SW 1271 (cell line): Measurements from ENCODE around the gene TBL3.

Experiments used
- DNase-seq, 2 experiments: peaks; one replicate each; lab custom pipeline; 2025; lab: John Stamatoyannopoulos, UW

TBL3 gene

DNA sequence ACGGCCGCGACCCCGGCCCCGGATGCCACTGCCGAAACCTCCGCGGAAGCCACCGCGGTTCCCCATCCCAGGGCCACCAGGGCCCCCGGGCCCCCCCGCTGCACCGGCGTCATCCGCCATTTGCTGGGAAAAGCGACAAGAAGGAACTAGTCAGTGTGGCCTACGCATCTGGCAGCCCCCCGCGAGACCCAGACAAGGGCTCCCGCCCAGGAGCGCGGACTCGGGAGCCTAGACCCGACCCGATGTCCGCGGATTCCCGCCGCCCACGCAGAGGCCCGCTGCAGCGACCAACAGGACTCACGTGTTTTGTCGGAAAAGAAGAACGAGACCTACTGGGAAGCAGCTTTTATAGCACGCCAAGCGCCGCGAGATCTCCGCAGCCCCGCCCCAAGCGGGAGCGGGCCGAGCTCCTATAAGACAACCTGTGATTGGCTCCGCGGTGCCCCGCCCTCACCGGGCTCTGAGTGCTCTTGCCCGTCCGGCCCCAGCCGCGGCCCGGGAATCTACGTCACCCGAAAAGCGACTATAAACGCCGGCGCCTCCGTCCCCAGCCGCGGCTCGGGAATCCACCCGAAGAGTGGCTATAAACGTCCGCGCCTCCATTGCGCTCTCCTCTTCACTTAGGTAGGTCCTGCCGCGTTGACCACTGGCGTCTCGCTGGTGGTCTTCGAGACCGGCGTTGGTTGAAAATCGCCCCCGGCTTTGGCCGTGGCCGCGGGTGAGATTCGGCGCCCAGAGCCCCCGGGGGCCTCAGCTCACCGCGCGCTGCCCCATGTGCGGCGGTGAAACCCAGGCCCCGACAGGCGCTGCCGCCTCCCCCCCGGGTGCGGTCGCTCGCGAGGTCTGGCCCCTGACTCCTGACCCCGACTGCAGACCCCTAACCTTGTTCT lies 7.1 kb upstream of the TBL3 start, which contains the start of gene RPS2:
Gene RPS2 (minus strand): TSS at position 321 of the 890 bp plus-strand sequence. CDS start 201 bp downstream, at position 120.
- DNase-seq: peak; percentile 85 to 94

DNA sequence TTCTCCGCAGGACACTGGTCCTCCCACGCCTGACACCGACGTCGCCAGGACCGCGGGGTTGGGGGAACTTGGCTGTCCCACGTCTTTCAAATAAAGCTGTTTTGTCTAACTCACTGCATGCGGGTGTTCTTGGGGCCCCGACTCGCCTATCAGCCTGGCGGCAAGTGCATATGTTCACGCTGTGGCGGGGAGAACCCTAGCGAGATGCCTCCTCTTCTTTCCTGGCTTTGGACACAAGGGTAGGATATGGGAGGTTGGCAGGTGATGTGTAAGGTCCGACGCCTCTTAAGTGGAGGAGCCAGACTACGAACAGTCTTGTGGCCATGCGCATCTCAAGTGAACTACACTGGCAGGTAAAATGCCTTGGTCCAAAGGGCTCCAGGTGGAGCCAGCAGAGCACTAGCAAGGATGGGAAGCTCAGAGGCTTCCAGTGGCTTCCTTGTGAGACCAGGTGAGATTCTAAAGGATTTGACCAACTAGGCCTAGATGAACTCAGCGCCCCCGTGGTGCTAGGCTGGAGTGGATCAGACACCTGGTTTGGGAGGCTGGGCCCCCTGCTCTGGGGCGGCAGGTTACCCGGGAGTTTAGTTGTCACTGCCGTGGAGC lies 6.4 kb upstream of the TBL3 start:
- no peak for DNase-seq

DNA sequence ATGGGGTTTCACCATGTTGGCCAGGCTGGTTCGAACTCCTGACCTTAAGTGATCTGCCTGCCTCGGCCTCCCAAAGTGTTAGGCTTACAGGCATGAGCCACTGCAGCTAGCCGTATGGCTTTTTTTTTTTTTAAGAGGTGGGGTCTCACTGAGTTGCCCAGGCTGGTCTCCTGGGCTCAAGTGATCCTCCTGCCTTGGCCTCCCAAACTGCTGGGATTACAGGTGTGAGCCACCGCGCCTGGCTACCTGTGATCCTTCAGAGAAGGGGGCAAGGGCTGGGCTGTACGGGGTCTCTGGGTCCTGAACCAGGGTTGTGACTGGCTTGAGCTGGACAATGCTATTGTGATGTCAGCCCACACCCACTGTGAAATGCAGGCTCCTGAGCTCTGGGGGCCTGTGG lies 5.4 kb upstream of the TBL3 start, which contains the start of gene RNF151:
Gene RNF151 (plus strand): TSS at position 397 of the 400 bp plus-strand sequence. CDS start 26 bp downstream, outside the sequence.
- DNase-seq: no peak

DNA sequence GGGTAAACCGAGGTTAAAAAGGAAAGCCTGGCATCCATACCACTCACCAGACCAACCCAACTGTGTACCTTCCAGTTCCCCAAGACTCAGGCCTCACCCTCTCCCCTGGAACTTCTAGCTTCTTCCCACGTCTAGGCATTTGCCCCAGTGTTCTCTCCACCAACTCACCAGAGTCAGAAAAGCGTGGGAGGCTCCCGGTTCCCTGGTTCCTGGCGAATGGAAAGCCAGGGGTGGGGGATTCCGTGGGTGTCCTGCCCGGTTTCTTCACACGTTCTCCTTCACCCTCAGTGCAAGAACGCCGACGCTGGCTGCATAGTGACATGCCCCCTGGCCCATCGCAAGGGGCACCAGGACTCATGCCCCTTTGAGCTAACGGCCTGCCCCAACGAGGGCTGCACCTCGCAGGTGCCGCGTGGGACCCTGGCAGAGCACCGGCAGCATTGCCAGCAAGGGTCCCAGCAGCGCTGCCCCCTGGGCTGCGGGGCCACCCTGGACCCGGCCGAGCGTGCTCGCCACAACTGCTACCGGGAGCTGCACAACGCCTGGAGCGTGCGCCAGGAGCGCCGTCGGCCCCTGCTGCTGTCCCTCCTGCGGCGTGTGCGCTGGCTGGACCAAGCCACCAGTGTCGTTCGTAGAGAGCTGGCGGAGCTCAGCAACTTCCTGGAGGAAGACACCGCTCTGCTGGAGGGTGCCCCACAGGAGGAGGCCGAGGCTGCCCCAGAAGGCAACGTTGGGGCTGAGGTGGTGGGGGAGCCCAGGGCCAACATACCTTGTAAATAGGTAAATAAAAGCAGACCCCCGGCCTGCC lies 3.5 kb upstream of the TBL3 start:
- no peak for DNase-seq

DNA sequence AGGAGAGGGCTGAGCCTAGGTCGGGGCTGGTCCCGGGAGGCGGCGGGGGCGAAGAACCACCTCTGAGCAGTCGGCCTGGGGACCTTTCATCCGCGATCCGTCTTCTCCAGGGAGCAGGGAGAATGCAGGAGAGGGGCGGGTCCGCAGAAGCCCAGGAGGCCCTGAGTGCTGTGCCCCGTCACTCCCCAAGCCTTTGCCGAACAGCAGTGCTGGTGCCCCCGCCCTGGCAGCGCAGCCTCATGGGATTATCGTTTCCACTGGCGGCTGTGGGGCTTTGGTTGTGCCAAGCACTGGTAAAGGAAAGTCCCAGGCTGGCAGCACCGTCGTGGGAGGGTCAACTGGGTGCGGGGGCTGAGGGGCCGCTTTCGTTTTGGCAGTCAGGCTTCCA lies 631 bp downstream of the TBL3 start:
- DNase-seq: no peak

DNA sequence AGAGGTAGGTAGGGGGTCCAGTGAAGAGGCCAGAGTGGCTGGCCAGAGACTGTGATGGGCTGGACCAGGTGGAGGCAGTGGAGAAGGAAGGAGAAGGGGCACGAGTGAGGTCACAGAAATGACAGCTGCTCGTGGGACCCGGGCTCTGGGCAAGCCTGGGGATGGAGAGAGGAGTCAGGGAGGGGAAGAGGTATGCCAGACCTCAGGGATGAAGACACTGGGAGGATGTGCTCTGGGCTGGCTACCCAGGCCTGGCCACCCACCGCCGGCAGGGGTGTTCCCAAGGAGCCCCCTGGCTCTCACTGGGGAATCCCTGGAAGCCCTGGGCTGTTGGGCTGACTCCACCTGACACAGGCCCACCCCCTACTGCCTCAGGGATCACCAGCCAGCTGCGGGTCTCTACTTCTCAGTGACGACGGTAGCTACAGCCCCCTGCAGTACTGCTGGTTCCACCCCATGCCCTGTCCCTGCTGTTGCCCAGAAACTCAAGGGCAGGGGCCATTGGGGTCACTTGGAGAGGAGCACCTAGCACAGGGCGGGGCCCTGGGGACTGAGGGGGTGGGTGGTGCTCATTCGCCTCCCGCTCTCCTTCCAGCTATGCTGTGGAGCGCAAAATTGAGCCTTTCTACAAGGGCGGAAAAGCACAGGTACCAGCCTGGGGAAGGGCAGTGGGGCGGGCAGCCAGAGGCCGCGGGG lies 1.8 kb downstream of the TBL3 start:
- DNase-seq: no peak

DNA sequence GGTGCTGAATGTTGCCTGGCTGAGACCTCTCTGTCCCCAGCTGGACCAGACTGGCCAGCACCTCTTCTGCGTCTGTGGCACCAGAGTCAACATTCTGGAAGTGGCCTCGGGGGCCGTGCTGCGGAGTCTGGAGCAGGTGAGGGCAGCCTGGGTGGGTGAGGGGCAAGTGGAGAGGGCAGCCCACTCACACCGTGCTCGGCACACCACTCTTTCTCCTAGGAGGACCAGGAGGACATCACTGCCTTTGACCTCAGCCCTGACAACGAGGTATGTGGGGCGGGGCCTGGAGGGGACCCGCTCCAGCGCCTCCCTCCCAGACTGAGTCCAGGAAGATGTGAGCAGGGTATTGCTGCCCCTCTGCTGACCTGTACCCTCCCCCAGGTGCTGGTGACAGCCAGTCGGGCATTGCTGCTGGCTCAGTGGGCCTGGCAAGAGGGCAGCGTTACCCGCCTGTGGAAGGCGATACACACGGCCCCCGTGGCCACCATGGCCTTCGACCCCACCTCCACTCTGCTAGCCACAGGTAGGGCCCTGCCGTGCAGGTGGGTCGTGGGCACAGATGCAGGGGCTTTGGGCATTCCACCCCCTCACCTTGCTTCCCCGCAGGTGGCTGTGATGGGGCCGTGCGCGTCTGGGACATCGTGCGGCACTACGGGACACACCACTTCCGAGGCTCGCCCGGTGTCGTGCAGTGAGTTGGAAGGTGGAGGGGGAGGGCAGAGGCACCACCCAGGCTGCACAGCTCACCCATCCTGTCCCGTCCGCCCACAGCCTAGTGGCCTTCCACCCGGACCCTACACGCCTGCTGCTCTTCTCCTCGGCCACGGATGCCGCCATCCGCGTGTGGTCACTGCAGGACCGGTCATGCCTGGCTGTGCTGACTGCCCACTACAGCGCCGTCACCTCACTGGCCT lies 2.6 kb downstream of the TBL3 start:
- DNase-seq: no peak

DNA sequence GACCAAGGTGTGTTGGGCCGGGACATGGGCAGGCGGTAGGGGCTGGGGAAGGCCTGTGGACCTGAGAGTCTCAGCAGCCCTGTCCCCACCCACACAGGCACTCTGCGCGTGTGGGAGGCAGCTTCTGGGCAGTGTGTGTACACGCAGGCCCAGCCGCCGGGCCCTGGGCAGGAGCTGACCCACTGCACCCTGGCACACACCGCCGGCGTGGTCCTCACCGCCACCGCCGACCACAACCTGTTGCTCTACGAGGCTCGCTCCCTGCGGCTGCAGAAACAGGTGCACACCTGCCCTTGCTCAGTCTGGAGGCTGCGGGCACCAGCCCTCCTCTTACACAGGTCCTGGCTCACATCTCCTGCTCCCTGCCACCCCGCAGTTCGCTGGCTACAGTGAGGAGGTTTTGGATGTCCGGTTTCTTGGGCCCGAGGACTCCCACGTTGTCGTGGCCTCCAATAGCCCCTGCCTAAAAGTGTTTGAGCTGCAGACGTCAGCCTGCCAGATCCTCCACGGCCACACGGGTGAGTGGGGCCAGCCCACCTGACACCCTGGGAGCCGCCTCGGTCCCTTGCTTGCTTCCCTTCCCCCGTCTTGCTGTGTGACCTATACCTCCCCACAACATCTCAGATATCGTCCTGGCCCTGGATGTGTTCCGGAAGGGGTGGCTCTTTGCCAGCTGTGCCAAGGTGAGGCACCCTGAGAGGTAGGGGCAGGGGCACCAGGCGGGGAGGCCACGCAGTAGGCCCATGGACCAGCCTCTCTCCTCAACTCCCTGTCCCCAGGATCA lies 3.8 kb downstream of the TBL3 start:
- no peak for DNase-seq

DNA sequence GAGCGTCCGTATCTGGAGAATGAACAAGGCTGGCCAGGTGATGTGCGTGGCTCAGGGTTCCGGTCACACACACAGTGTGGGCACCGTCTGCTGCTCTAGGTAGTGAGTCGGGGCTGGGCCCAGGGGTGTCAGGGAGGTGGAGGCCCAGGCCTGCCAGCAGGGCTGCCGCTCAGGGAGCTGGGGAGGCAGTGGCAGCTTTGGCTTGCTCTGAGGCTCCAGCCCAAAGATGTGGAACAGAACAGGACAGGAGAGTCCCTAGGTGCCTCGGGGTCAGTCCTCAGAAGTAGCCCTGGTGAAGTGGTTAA lies 4.3 kb downstream of the TBL3 start:
- DNase-seq: no peak

DNA sequence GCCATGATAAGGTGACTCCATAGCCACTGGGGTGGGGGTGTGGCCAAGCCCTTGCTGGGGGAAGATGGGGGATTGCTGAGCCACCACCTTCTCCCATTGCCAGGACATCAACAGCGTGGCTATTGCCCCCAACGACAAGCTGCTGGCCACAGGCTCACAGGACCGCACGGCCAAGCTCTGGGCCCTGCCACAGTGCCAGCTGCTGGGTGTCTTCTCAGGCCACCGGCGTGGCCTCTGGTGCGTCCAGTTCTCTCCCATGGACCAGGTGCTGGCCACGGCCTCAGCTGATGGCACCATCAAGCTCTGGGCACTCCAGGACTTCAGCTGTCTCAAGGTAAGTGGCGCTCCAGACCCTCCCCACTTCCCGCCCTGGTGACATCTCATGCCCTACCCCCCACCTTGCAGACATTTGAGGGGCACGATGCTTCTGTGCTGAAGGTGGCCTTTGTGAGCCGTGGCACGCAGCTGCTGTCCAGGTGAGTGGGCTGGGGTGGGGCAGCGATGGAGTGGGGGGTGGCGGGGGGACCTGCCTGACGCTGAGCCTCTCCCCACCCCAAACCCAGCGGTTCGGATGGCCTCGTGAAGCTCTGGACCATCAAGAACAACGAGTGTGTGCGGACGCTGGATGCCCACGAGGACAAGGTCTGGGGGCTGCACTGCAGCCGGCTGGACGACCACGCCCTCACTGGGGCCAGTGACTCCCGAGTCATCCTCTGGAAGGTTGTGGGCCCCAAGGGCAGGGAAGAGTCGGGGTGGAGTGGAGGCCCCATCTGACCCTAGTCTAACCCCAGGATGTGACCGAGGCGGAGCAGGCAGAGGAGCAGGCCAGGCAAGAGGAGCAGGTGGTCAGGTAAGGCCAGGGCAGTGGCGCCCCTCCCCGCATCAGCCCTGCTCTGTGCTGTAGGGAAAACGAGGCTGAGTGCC lies 5.4 kb downstream of the TBL3 start:
- DNase-seq: no peak

DNA sequence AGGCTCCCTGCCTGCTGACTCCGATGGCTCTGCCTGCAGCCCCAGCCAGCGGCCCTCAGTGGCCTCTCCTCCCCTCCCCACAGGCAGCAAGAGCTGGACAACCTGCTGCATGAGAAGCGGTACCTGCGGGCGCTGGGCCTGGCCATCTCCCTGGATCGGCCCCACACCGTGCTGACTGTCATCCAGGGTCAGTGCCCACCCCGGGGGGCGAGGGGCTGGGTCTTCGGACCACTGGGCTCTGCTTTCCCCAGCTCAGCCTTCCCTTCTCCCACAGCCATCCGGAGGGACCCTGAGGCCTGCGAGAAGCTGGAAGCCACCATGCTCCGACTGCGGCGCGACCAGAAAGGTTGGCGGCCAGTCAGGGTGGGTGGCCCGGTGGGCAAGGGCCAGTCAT lies 6.0 kb downstream of the TBL3 start:
- DNase-seq: no peak

DNA sequence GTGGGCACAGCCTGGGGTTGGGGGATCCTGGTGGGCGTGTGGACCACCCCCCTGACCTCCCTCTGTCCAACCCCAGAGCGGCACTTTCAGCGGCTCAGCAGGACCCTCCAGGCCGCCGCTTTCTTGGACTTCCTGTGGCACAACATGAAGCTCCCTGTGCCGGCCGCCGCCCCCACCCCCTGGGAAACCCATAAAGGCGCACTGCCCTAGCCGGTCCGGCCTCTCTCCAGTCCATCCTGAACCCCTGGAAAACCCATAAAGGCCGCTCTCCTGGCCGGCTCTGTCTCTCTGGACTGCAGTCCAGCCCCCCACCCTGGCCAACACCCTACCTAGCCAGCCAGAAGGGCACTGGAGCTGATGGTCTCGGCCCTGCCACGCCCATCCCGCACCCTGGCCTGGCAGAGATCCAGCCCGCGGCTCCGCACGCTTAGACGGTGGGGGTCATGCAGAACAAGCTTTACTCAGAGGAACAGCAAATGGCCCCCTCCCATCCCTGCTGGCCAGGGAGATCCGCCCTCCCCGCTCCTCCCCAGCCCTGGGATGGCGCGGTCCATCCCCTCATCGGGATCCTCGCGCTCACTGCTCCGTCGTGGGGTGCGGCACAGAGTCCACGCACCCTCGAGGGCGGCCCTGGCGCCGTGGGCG lies 6.7 kb downstream of the TBL3 start:
- DNase-seq: no peak

DNA sequence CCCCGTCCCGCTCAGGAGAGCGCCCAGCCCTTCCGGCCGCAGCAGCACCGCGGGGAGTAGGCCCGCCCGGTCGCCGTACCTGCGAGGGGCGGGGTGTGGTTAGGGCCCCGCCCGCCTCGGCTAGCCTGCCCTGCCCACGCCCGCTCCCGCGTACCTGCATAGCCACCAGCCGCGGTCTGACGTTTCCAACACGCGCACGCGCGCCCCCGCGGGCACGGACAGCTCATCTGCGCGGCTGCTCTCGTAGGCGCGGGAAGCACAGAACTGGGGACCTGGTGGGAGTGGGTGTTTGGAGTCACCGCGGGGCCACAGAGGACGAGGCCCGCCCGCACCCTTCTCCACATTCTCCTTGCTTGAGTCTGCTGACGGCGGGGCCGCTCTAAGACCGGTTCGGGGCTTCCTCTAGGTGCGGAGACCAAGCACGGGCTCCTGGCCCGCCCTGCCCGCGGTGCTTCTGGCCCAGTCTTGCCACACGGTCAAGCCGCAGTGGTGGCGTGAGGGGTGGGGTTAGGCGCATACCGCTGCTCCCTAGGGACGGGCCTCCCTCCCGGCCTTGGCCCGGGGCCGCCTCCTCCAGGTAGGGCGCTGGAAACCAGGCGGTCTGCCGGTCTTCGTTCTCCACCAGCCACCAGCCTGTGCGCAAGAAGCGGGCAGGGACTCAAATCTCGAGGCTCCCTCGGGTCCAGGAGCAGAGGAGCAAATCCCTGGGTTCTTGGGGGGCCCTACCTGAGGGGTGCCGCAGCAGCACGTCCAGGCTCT lies 7.6 kb downstream of the TBL3 start:
- no peak for DNase-seq

DNA sequence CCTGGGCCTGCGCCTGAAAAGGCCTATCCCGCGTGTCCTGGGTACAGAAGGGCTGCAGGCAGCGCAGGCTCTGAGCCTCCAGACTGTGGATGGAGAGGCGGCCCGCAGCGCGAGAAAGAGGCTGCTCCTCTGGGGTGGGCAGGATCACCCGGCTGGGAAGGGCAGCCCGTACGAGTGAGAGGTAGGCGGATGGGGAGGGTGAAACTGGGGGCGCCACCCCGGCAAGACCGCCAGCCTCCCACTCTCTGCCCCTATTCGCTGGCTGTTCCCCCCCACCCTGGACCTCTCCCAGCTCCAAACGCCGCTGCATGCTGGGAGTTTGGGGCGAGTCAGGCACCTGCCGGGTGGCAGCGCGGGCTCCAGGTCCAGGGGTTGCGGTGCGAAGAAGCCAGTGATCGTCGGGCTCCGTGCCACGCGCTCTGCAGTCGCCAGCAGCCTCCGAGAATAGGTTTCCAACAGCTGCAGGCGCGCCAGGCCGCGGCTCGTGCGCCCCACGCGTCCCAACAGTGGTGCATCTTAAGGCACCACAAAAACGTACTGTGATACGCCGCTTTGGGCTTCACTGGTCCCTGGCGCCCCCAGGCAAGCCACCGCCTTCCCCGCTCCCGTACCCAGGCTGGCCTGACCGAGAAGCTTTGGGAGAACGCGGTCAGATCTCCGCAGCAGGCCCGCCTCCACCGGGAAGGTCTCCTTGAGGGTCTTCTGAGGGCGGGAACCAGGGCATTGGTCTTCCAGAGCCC lies 8.3 kb downstream of the TBL3 start:
- DNase-seq: no peak

DNA sequence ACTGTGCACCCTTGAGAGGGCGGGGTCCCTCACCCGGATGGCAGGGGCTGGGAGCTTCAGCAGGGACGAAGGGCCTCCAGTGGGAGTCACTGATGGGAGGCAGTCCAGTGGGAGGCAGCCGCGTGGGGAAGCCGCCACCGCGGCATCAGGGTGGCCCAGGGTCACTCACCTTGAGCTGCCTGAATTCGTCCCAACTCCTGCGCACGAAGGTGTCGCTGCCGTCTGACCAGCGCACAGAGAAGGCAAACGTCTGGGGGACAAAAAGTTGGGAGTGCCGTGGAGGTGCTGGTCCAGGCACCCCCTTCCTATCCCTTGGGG lies 8.9 kb downstream of the TBL3 start:
- DNase-seq: no peak

DNA sequence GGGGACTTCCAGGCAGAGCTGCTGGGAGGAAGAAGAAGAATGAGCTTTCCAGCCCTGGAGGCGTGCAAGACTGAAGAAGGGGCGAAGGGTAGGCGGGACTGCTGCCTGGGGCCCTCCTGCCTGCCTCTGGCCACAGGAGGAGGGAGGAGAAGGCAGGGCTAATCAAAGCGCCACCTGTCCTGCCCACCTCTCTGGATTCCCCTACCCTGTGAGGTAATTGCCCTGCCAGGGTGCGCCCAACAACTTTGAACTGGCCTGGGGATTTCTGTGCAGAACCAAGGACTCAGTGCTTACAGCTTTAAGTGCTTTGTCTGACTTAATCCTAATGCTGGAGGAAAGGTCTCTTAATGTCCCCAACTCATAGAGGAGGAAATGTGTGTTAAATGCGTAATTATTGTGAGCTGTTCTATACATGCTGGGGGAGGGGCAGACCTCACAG lies 9.6 kb downstream of the TBL3 start, which contains the start of gene NOXO1:
Gene NOXO1 (minus strand): TSS at position 72 of the 439 bp plus-strand sequence. CDS start 290 bp downstream, outside the sequence.
- no peak for DNase-seq

DNA sequence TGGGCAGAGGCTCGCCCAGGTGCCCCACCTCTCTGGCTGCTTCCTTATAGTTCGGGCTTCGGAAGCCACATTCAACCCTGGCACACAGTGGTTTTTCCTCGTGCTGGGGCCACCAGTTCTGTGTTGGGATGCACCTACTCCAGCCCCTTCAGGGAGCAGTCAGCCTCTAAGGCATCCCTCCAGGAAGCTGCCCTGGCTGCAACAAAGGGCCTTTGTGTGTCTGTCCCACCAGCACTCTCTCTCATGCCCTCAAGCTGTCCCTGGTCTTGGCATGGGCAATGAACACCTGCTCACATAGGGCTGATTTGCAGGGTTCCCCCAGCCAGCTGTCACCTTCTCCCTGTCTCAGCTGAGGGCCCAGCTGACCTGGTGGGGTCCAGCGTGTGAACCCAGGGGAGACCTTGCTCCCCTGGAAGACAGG lies 10.2 kb downstream of the TBL3 start:
- DNase-seq: no peak
